GM08714 (cell line): Measurements from ENCODE around the gene CCDC141.

ENCODE experiments used
- H3K4me3 ChIP-seq: fragments of 200-500 bp; sonication (Bioruptor generic); 2 replicates; pipeline ENCODE4 v1.5.1; 2014; ENCODE audit warnings: mild to moderate bottlenecking, low read length, inconsistent platforms
- ZNF274 ChIP-seq: IDR thresholded peaks from 2 replicates; pipeline ENCODE4 v1.6.1; 2012; ENCODE audit warnings: mild to moderate bottlenecking, low read depth, low read length

Gene CCDC141

GRCh38 chr2:178830451-178830850 is 219.5 kb downstream of the CCDC141 start:
- no peak for TF ChIP-seq ZNF274
- H3K4me3 ChIP-seq = no peak overlapping the region

GRCh38 chr2:178829981-178830380 is 220.0 kb downstream of the CCDC141 start:
- H3K4me3 ChIP-seq = no peak overlapping the region
- no peak for TF ChIP-seq ZNF274

GRCh38 chr2:178829299-178829960 is 220.5 kb downstream of the CCDC141 start:
- no peak overlapping the region for H3K4me3 ChIP-seq
- no peak for TF ChIP-seq ZNF274

- no peak for TF ChIP-seq ZNF274
- H3K4me3 ChIP-seq = no peak overlapping the region
Observed at GRCh38 chr2:178828486-178828881, 221.5 kb downstream of the CCDC141 start.

- no peak overlapping the region for H3K4me3 ChIP-seq
- no peak for TF ChIP-seq ZNF274
Observed at GRCh38 chr2:178827739-178828485, 222.0 kb downstream of the CCDC141 start.

GRCh38 chr2:178827111-178827510 is 222.8 kb downstream of the CCDC141 start:
- no peak overlapping the region for H3K4me3 ChIP-seq
- no peak for TF ChIP-seq ZNF274

GRCh38 chr2:178825183-178825582 is 224.8 kb downstream of the CCDC141 start:
- TF ChIP-seq ZNF274 = no peak
- no peak overlapping the region for H3K4me3 ChIP-seq

- TF ChIP-seq ZNF274 = no peak
- no peak overlapping the region for H3K4me3 ChIP-seq
Observed at GRCh38 chr2:178824181-178824580, 225.8 kb downstream of the CCDC141 start.

- no peak overlapping the region for H3K4me3 ChIP-seq
- TF ChIP-seq ZNF274 = no peak
Observed at GRCh38 chr2:178819992-178820391, 229.9 kb downstream of the CCDC141 start.

- no peak overlapping the region for H3K4me3 ChIP-seq
Observed at GRCh38 chr2:178819147-178819875, 230.6 kb downstream of the CCDC141 start.

GRCh38 chr2:178811901-178812300 is 238.0 kb downstream of the CCDC141 start:
- TF ChIP-seq ZNF274 = no peak
- H3K4me3 ChIP-seq = no peak overlapping the region

More at GRCh38 chr2:178819147-178819875, 230.6 kb downstream of the CCDC141 start:
- no peak for TF ChIP-seq ZNF274

GRCh38 chr2:178811045-178811444 is 238.9 kb downstream of the CCDC141 start:
- no peak for TF ChIP-seq ZNF274

GRCh38 chr2:178810422-178810821 is 239.5 kb downstream of the CCDC141 start:
- H3K4me3 ChIP-seq = no peak overlapping the region
- TF ChIP-seq ZNF274 = no peak

More at GRCh38 chr2:178811045-178811444, 238.9 kb downstream of the CCDC141 start:
- H3K4me3 ChIP-seq = no peak overlapping the region

GRCh38 chr2:178807227-178808008 is 242.5 kb downstream of the CCDC141 start, which contains the start of gene TTN:
TSS of gene TTN (minus strand) at chr2:178807423. CDS start at chr2:178804642, 2,781 bp downstream.
- H3K4me3 ChIP-seq = no peak within 1 kb of the TSS
- TF ChIP-seq ZNF274 = no peak
